GM19239 (cell line): ENCODE results near the gene MINDY3.
"Not testable (repeated sequence)": the region's sequence is repeated elsewhere in the genome, so short reads cannot be mapped to it uniquely, and the experiment has no call there.

Experiments used
- DNase-seq: peaks from one replicate; pipeline ENCODE4 v3.0.0; 2011; ENCODE audit warnings: low spot score; ENCODE audit not compliant: insufficient read length
- FAIRE-seq: peaks from 2 replicates; lab custom pipeline; 2011; peaks lifted over from hg19 to GRCh38; lab: Jason Lieb, UNC

Gene MINDY3

DNA sequence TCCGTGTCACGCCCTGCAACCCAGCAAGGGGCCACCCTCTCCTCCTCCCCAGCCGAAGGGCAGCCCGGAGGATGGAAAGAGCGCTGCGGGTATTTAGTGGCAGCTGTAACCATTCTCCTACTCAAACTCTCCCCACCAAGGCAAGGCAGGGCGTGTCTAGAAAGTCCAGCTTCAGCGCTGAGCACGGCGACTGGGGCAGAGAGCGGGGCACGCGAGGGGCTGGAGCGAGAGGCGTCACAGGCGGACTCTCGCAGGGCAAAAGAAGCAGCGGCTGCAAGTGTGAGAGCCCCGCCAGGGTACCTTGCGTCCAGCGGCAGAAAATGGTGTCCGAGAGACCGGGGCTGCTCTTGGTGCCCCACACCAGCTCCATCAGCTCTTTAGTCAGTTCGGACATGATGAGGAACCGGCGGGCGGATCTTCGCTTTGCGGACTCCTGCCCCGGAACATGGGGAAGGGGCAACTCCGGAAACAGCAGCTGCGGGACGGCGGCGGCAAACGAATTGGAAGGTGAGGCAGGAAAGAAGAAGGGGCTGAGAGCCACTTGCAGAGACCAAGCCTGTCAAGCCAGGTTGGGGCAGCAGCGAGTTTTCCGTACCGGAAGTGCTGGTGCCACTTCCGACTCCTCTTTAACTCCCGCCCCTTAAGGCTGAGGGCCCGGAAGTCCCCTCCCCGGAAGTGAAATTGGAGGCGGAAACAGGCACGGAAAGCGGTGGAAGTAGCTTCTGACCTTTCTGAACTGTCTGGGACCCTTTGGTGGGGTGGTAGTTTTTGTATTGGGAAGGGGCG is at the start of gene MINDY3:
MINDY3 (minus strand) TSS at position 602 of the 786 bp plus-strand sequence; CDS start at position 394, 208 bp downstream.
- peak; percentile 97 for FAIRE-seq
- peak; percentile 58 for DNase-seq

- no peak for FAIRE-seq
These were observed 41.6 kb upstream of the MINDY3 start for GRCh38 chr10:15901889-15902288.

DNA sequence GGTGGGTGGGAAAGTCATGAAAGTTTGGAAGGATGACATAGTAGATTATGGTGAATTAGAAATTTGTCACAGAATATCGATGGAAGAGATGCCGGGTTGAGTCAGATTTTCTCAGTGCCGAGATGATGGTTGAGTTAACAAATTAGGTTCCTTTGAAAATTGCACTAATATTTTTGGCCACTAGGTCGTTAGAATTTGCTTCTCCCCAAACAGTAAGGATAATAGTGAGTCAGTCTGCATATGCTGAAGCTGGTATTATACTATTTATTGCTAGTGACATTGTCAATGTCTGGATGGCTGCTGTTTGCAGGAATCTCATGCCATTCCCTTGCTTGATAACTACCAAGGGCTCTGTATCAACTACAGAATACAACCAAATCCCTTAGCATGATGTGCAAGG is 37.7 kb upstream of the MINDY3 start:
- DNase-seq (no peak), FAIRE-seq (no peak)

More at GRCh38 chr10:15901889-15902288, 41.6 kb upstream of the MINDY3 start:
- DNase-seq: no peak

- DNase-seq: no peak
- FAIRE-seq: no peak
These were observed 37.0 kb upstream of the MINDY3 start for GRCh38 chr10:15897287-15897686.

- FAIRE-seq (no peak), DNase-seq (no peak)
These were observed 36.3 kb upstream of the MINDY3 start for GRCh38 chr10:15896654-15897053.

DNA sequence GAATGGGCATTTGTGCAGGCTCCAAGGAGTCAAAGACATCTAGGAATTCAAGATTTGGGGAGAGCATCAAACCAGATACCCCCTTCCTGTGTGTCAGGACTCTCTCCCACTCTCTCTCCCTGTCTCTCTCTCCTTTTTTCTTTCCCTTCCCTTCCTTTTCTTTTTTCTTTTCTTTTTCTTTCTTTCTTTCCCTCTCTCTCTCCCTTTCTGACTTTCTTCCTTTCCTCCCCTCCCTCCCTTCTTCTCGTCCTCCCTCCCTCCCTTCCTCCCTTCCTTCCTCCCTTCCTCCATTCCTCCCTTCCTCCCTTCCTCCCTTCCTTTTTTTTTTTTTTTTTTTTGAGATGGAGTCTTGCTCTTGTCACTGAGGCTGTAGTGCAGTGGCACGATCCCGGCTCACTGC is 24.1 kb upstream of the MINDY3 start:
- FAIRE-seq (no peak), DNase-seq (no peak)

DNA sequence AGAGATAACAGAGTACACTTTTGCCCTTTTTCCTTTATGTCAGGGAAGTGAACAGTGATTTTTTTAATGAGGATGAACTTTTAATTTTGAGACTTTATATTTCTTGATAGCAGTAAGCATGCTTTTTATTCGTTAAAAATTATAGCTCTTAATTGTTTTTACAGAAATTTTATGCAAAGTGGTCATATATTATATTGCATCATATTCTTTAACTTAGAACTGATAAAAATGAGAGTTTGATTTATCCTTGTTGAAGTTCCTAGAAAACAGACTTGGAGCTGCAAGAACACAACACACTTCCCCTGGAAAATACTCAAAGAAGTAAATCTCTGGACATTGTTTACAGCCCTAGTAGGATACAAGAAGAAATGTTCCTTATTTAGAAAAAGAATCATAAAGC is 21.2 kb upstream of the MINDY3 start:
- no peak for DNase-seq
- no peak for FAIRE-seq

- no peak for DNase-seq
- FAIRE-seq: no peak
These were observed 19.4 kb upstream of the MINDY3 start for GRCh38 chr10:15879663-15880062.

DNA sequence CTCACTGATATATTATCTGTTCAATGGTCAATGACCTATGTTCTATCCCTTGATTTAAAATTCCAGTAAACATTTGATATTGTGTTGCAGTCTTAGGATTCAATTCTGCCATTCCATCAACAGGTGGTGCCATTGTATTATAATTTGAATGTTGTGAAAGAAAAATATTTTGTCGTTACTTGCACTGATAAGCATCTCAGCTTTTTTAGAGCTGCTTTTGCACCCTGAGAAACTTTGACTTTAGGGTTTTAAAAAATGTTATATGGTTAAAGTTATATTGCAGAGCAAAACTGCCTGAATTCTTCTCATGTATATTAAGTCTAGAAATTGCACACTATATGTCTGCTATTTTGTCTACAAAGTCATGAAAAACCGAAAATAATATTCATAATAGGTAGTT is 18.8 kb upstream of the MINDY3 start:
- no peak for DNase-seq
- peak; percentile 54 for FAIRE-seq

DNA sequence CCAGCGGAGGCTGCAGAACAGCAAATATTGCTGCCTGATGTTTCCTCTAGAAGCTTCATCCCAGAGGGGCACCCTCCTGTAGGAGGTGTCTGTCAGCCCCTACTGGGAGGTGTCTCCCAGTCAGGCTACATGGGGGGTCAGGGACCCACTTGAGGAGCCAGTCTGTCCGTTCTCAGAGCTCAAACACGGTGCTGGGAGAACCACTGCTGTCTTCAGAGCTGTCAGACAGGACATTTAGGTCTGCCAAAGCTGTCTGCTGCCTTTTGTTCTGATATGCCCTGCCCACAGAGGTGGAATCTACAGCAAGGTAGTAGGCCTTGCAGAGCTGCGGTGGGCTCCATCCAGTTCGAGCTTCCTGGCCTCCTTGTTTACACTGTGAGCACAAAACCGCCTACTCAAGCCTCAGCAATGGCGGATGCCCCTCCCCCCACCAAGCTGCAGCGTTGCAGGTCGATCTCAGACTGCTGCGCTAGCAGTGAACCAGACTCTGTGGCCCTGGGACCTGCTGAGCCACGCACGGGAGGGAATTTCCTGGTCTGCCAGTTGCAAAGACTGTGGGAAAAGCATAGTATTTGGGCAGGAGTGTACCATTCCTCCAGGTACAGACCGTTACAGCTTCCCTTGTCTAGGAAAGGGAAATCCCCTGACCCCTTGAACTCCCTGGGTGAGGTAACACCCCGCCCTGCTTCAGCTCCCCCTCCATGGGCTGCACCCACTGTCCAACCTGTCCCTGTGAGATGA is 17.7 kb upstream of the MINDY3 start:
- no peak for FAIRE-seq
- no peak for DNase-seq

GRCh38 chr10:15876274-15876673 is 16.0 kb upstream of the MINDY3 start:
- FAIRE-seq, DNase-seq: not testable (repeated sequence)

DNA sequence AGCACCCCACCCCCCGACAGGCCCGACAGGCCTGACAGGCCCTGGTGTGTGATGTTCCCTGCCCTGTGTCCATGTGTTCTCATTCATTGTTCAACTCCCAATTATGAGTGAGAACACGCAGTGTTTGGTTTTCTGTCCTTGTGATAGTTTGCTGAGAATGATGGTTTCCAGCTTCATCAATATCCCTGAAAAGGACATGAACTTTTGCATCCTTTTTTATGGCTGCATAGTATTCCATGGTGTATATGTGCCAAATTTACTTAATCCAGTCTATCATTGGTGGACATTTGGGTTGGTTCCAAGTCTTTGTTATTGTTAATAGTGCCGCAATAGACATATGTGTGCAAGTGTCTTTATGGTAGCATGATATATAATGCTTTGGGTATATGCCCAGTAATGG is 12.3 kb upstream of the MINDY3 start:
- FAIRE-seq, DNase-seq: not testable (repeated sequence)

DNA sequence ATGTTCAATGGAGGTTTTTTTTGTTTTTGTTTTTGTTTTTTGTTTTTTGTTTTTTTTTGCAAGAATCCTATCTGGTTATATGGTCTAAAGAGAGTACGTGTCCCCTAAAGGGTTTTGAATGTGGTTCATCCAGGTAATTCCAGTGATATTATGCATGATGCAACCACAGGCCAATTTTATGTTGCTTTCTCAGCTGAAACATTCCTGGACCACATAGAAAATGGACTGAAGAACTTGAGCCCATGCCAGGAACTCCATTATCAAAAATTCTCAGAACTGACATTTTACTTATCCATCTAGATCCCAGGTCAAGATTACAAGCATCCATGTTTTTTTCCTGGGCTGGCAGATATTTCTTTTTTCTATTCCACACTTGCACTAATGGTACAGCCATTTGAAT is 11.5 kb upstream of the MINDY3 start:
- DNase-seq: no peak
- no peak for FAIRE-seq

GRCh38 chr10:15869935-15870334 is 9.6 kb upstream of the MINDY3 start:
- no peak for FAIRE-seq
- DNase-seq: no peak

GRCh38 chr10:15868006-15868405 is 7.7 kb upstream of the MINDY3 start:
- DNase-seq: no peak
- no peak for FAIRE-seq

DNA sequence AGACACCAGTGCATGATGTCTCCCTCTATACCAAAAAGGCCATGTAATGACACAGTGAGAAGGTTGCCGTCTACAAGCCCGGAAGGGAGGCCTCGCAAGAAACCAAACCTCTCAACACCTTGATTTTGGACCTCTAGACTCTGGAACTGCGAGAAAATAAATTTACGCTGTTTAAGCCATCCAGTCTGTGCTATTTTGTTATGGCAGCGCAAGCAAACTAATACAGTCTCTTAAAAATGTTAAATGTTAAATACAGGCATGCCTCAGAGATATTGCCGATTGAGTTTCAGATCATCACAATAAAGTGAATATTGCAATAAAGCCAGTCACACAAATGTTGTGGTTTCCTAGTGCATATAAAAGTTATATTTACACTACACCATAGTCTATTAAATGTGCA is 5.0 kb upstream of the MINDY3 start:
- DNase-seq: no peak
- no peak for FAIRE-seq

DNA sequence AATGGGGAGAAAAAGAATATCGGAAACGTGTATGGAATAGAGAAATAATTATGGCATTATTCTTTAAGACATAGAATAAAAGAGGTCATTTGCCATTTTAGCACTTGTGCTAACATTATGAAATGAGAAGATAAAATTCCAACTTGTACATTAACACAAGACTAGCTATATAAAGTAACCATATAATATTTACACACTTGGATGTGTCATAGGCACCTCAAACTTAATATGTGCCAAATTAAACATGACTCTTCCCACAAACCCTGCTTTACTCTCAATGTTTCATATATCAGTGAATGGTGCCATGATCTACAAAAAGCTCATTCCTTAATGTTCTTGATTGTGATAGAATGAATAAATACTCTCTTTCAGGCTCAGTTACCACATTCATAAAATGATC is 4.1 kb upstream of the MINDY3 start:
- FAIRE-seq (no peak), DNase-seq (no peak)

GRCh38 chr10:15863733-15864132 is 3.4 kb upstream of the MINDY3 start:
- DNase-seq (no peak), FAIRE-seq (no peak)

DNA sequence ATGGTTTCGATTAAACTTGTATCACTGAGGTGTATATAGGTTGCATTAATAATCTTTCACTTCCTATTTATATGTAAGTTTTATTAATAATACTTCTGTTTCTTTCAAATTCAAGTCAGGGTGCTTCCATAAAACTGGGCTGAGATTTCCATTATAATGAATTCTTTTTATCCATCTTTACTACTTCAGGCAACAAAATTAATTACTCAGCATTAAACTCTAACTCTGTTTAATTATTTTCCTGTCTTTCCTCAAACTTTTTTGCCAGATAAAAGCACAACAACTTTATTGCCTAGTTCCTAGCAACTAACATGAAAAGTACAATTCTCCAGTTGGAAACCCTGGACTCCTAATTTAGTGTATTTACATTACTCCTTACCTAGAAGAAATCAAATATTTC is 3.0 kb upstream of the MINDY3 start:
- DNase-seq (no peak), FAIRE-seq (no peak)

DNA sequence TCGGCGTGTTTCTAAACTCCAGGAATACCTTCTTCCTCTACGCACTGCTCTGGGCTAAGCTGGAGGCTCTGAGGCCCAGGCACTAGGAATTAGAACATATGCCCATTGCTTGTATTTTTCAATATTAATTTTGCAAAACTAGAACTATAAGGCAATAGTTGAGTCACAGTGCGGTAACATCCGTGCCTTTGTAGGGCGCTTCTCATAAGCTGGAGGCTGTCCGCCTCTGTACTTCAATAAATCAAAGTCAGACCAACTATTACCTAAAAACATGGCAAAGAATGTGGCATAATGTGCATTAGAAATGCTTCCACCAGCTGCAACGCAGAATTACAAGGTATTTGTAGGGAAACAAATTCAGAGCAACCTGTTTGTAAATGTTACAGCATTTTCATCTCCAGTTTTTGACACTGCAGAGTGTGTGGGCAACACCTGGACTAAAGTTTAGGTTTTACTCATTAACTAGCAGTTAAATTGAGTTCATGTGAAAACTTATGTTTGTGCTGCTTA is 440 bp upstream of the MINDY3 start:
- DNase-seq: no peak
- FAIRE-seq: no peak

GRCh38 chr10:15859509-15859905 is 800 bp downstream of the MINDY3 start:
- DNase-seq (no peak), FAIRE-seq (peak; percentile 69)
